IgD-negative memory B cell (primary cell): ENCODE results near the gene MSANTD7. TPM values are rescaled to one million over a fixed set of nuclear protein-coding genes. Genes with fewer than 3 reads are reported as not detected.

Experiments used
- H3K27ac Mint-ChIP-seq, 3 donors: one replicate each; pipeline ENCODE4 v1.8.0; 2020 to 2022; ENCODE audit warnings: mild to moderate bottlenecking in 3 of 3, mixed read lengths in 3 of 3, moderate library complexity in 1 of 3
- H3K27me3 Mint-ChIP-seq: one replicate; pipeline ENCODE4 v1.8.0; 2021; ENCODE audit warnings: mixed read lengths
- H3K36me3 Mint-ChIP-seq: one replicate; pipeline ENCODE4 v1.8.0; 2020; ENCODE audit warnings: mild to moderate bottlenecking, mixed read lengths
- H3K4me1 Mint-ChIP-seq, 3 donors: one replicate each; pipeline ENCODE4 v1.8.0; 2020 to 2022; ENCODE audit warnings: mixed read lengths in 3 of 3, mild to moderate bottlenecking in 1 of 3
- H3K4me3 Mint-ChIP-seq, 4 donors: one replicate each; pipeline ENCODE4 v1.8.0; 2020 to 2022; ENCODE audit warnings: mild to moderate bottlenecking in 4 of 4, mixed read lengths in 4 of 4, moderate library complexity in 3 of 4
- H3K9me3 Mint-ChIP-seq, 3 donors: one replicate each; pipeline ENCODE4 v1.8.0; 2020 to 2021; ENCODE audit warnings: mixed read lengths in 3 of 3, mild to moderate bottlenecking in 1 of 3
- polyA plus RNA-seq: library from polyadenylated mRNA; unstranded; fragments of 300-500 nt; fragmentation: Illumina TruSeq; gene quantifications from one replicate; pipeline ENCODE4 v1.2.3, GENCODE V29; 2021

Gene MSANTD7
- polyA plus RNA-seq, 1 donor from 2014 or later, result 6.0 TPM

- H3K4me3 Mint-ChIP-seq, result no peak overlapping the region
- peaks cover 14 to 28% (median 22%) of the 10 kb centered on the region in 3 donors for H3K4me1 Mint-ChIP-seq
- no peaks in the 10 kb centered on the region for H3K27me3 Mint-ChIP-seq
- H3K27ac Mint-ChIP-seq, result peak overlapping the region in 2 of 3 donors; percentile 46 to 59
- peaks cover 4% of the 10 kb centered on the region for H3K36me3 Mint-ChIP-seq
- no peaks in the 10 kb centered on the region for H3K9me3 Mint-ChIP-seq
These were observed 15.0 kb upstream of the MSANTD7 start for GRCh38 chr10:14822879-14823755.

- Mint-ChIP-seq H3K4me1 (peaks cover 14 to 28% (median 22%) of the 10 kb centered on the region in 3 donors), H3K36me3 (peaks cover 4% of the 10 kb centered on the region), H3K9me3 (no peaks in the 10 kb centered on the region), H3K27ac (no peak overlapping the region), H3K4me3 (no peak overlapping the region), H3K27me3 (no peaks in the 10 kb centered on the region)
These were observed 14.1 kb upstream of the MSANTD7 start for GRCh38 chr10:14823966-14824365.

GRCh38 chr10:14826076-14826829, 11.9 kb upstream of the MSANTD7 start:
- H3K27ac Mint-ChIP-seq, result peak overlapping the region in 2 of 3 donors; percentile 1 to 69
- H3K36me3 Mint-ChIP-seq, result peaks cover 4% of the 10 kb centered on the region
- H3K9me3 Mint-ChIP-seq, result no peaks in the 10 kb centered on the region
- no peaks in the 10 kb centered on the region for H3K27me3 Mint-ChIP-seq
- H3K4me3 Mint-ChIP-seq, result peak overlapping the region in 1 of 4 donors; percentile 49
- peaks cover 10 to 20% (median 15%) of the 10 kb centered on the region in 3 donors for H3K4me1 Mint-ChIP-seq

- no peak overlapping the region for H3K27ac Mint-ChIP-seq
- peaks cover 0 to 7% (median 7%) of the 10 kb centered on the region in 3 donors for H3K4me1 Mint-ChIP-seq
- H3K9me3 Mint-ChIP-seq, result no peaks in the 10 kb centered on the region
These were observed 5.0 kb upstream of the MSANTD7 start for GRCh38 chr10:14833106-14833505.

GRCh38 chr10:14836208-14836607, 1.9 kb upstream of the MSANTD7 start:
- peak overlapping the region in 1 of 4 donors; percentile 47 for H3K4me3 Mint-ChIP-seq
- no peaks in the 10 kb centered on the region for H3K36me3 Mint-ChIP-seq
- H3K27ac Mint-ChIP-seq, result no peak overlapping the region
- H3K27me3 Mint-ChIP-seq, result no peaks in the 10 kb centered on the region
- no peaks in the 10 kb centered on the region for H3K9me3 Mint-ChIP-seq
- H3K4me1 Mint-ChIP-seq, result peaks cover 0 to 16% (median 16%) of the 10 kb centered on the region in 3 donors

More at GRCh38 chr10:14833106-14833505, 5.0 kb upstream of the MSANTD7 start:
- H3K36me3 Mint-ChIP-seq, result peaks cover under 1% of the 10 kb centered on the region
- no peaks in the 10 kb centered on the region for H3K27me3 Mint-ChIP-seq
- no peak overlapping the region for H3K4me3 Mint-ChIP-seq

- no peaks in the 10 kb centered on the region for H3K9me3 Mint-ChIP-seq
These were observed 926 bp upstream of the MSANTD7 start for GRCh38 chr10:14837003-14837756.

GRCh38 chr10:14838582-14839304, 637 bp downstream of the MSANTD7 start:
- Mint-ChIP-seq H3K27me3 (no peaks in the 10 kb centered on the region), H3K4me1 (peaks cover 0 to 16% (median 16%) of the 10 kb centered on the region in 3 donors), H3K4me3 (peak overlapping the region; percentile 87 to 98 (median 97)), H3K27ac (peak overlapping the region; percentile 43 to 94 (median 94)), H3K36me3 (no peaks in the 10 kb centered on the region), H3K9me3 (no peaks in the 10 kb centered on the region)

More at GRCh38 chr10:14837003-14837756, 926 bp upstream of the MSANTD7 start:
- Mint-ChIP-seq H3K4me1 (peaks cover 0 to 16% (median 16%) of the 10 kb centered on the region in 3 donors), H3K27ac (peak overlapping the region; percentile 43 to 94 (median 94)), H3K27me3 (no peaks in the 10 kb centered on the region), H3K4me3 (peak overlapping the region; percentile 87 to 98 (median 97)), H3K36me3 (no peaks in the 10 kb centered on the region)

- H3K9me3 Mint-ChIP-seq, result no peaks in the 10 kb centered on the region
- H3K36me3 Mint-ChIP-seq, result peaks cover 2% of the 10 kb centered on the region
- peak overlapping the region; percentile 87 to 98 (median 97) for H3K4me3 Mint-ChIP-seq
- peaks cover 0 to 16% (median 16%) of the 10 kb centered on the region in 3 donors for H3K4me1 Mint-ChIP-seq
- H3K27me3 Mint-ChIP-seq, result no peaks in the 10 kb centered on the region
- peak overlapping the region in 2 of 3 donors; percentile 43 to 94 for H3K27ac Mint-ChIP-seq
These were observed 1.2 kb downstream of the MSANTD7 start for GRCh38 chr10:14839305-14839695.

GRCh38 chr10:14840178-14840577, 2.1 kb downstream of the MSANTD7 start:
- H3K4me3 Mint-ChIP-seq, result peak overlapping the region in 3 of 4 donors; percentile 58 to 87 (median 79)
- peaks cover 2% of the 10 kb centered on the region for H3K36me3 Mint-ChIP-seq

GRCh38 chr10:14843327-14843988, 5.4 kb downstream of the MSANTD7 start:
- H3K36me3 Mint-ChIP-seq, result peaks cover 2% of the 10 kb centered on the region
- H3K4me1 Mint-ChIP-seq, result peaks cover 0 to 11% (median 10%) of the 10 kb centered on the region in 3 donors
- no peak overlapping the region for H3K4me3 Mint-ChIP-seq

More at GRCh38 chr10:14840178-14840577, 2.1 kb downstream of the MSANTD7 start:
- Mint-ChIP-seq H3K27me3 (no peaks in the 10 kb centered on the region), H3K9me3 (no peaks in the 10 kb centered on the region), H3K4me1 (peaks cover 0 to 17% (median 16%) of the 10 kb centered on the region in 3 donors), H3K27ac (no peak overlapping the region)

GRCh38 chr10:14844948-14845347, 6.8 kb downstream of the MSANTD7 start:
- no peak overlapping the region for H3K4me3 Mint-ChIP-seq
- peaks cover 5% of the 10 kb centered on the region for H3K36me3 Mint-ChIP-seq
- no peak overlapping the region for H3K27ac Mint-ChIP-seq
- no peaks in the 10 kb centered on the region for H3K27me3 Mint-ChIP-seq
- H3K4me1 Mint-ChIP-seq, result peaks cover 0 to 5% (median 5%) of the 10 kb centered on the region in 3 donors
- H3K9me3 Mint-ChIP-seq, result no peaks in the 10 kb centered on the region

More at GRCh38 chr10:14843327-14843988, 5.4 kb downstream of the MSANTD7 start:
- Mint-ChIP-seq H3K27ac (peak overlapping the region in 1 of 3 donors; percentile 27), H3K9me3 (no peaks in the 10 kb centered on the region), H3K27me3 (no peaks in the 10 kb centered on the region)

GRCh38 chr10:14852236-14852635, 14.1 kb downstream of the MSANTD7 start:
- Mint-ChIP-seq H3K27ac (no peak overlapping the region), H3K4me1 (peaks cover 0 to 1% (median 0%) of the 10 kb centered on the region in 3 donors), H3K36me3 (peaks cover 6% of the 10 kb centered on the region), H3K27me3 (no peaks in the 10 kb centered on the region), H3K9me3 (no peaks in the 10 kb centered on the region), H3K4me3 (no peak overlapping the region)

GRCh38 chr10:14855453-14855852, 17.3 kb downstream of the MSANTD7 start:
- Mint-ChIP-seq H3K4me3 (no peak overlapping the region), H3K36me3 (peaks cover 6% of the 10 kb centered on the region), H3K27me3 (no peaks in the 10 kb centered on the region), H3K27ac (no peak overlapping the region), H3K4me1 (peaks cover 1 to 5% (median 3%) of the 10 kb centered on the region in 3 donors), H3K9me3 (no peaks in the 10 kb centered on the region)
